IMR-90 (cell line): ENCODE data around the gene DMAC2. TPM values are rescaled to one million over a fixed set of nuclear protein-coding genes. Genes with fewer than 3 reads are reported as not detected.

Experiments used
- ATAC-seq: fragments of 200-7000 bp; cut with Tn5 transposase; 2 replicates; pipeline ENCODE4 v1.9.1; 2020; ENCODE audit warnings: low read depth, mild to moderate bottlenecking, moderate library complexity
- BruUV-seq: library from RNA; stranded (reverse); fragments of 400-500 nt; replicated peaks from 2 replicates; lab custom pipeline; 2021; lab: Mats Ljungman, UMichigan
- CTCF ChIA-PET: fragments of 300-600 bp; formaldehyde crosslinking; extraction: SDS; loops from one replicate; lab custom pipeline; 2021; ENCODE audit warnings: antibody characterized with exemption; lab: Yijun Ruan, JAX
- POLR2A ChIA-PET: fragments of 300-600 bp; sonication (Branson Sonifier 250); formaldehyde crosslinking; loops from one replicate; lab custom pipeline; 2022; ENCODE audit warnings: antibody characterized with exemption; ENCODE audit not compliant: unreplicated experiment; lab: Charles Lee
- DNase-seq: peaks from one replicate; pipeline ENCODE4 v3.0.0; 2013
- H2AFZ ChIP-seq: replicated peaks from 2 replicates; pipeline ENCODE3; 2013; ENCODE audit warnings: low read length, mild to moderate bottlenecking; ENCODE audit not compliant: poor library complexity
- H2AK5ac ChIP-seq: 2 replicates; pipeline ENCODE4 v1.6.1; 2013; ENCODE audit warnings: low read depth, low read length, inconsistent platforms
- H2AK9ac ChIP-seq: replicated peaks from 2 replicates; pipeline ENCODE3; 2013; ENCODE audit warnings: mild to moderate bottlenecking, low read depth, low read length, moderate library complexity; ENCODE audit not compliant: poor library complexity
- H2BK120ac ChIP-seq: 2 replicates; pipeline ENCODE4 v1.6.1; 2013; ENCODE audit warnings: low read depth, low read length, inconsistent platforms
- H2BK15ac ChIP-seq: 3 replicates; pipeline ENCODE4 v1.6.1; 2013; ENCODE audit warnings: low read depth, low read length, inconsistent platforms
- H2BK20ac ChIP-seq: 2 replicates; pipeline ENCODE4 v1.6.1; 2013; ENCODE audit warnings: low read depth, mild to moderate bottlenecking, inconsistent platforms, low read length, moderate library complexity
- H2BK5ac ChIP-seq: 2 replicates; pipeline ENCODE4 v1.6.1; 2013; ENCODE audit warnings: mild to moderate bottlenecking, low read depth, low read length, inconsistent platforms; ENCODE audit not compliant: poor library complexity, severe bottlenecking
- H3K14ac ChIP-seq: replicated peaks from 2 replicates; pipeline ENCODE4 v1.6.1; 2013; ENCODE audit warnings: low read depth, low read length, inconsistent platforms
- H3K18ac ChIP-seq: 2 replicates; pipeline ENCODE4 v1.6.1; 2013; ENCODE audit warnings: low read depth, low read length, control low read depth
- H3K23ac ChIP-seq: 2 replicates; pipeline ENCODE4 v1.6.1; 2013; ENCODE audit warnings: low read depth, low read length, inconsistent platforms
- H3K27ac ChIP-seq: 2 replicates; pipeline ENCODE4 v1.5.1; 2013; ENCODE audit warnings: mild to moderate bottlenecking, control low read depth, low read length; ENCODE audit not compliant: insufficient read depth
- H3K27me3 ChIP-seq: 2 replicates; pipeline ENCODE4 v1.6.1; 2013; ENCODE audit warnings: low read length; ENCODE audit not compliant: control insufficient read depth, insufficient read depth
- H3K36me3 ChIP-seq: 2 replicates; pipeline ENCODE4 v1.6.1; 2013; ENCODE audit warnings: low read length, mixed read lengths; ENCODE audit not compliant: control insufficient read depth, insufficient read depth
- H3K4ac ChIP-seq: 2 replicates; pipeline ENCODE4 v1.6.1; 2013; ENCODE audit warnings: low read depth, low read length, inconsistent platforms
- H3K4me1 ChIP-seq: 2 replicates; pipeline ENCODE4 v1.6.1; 2013; ENCODE audit warnings: low read length, mixed read lengths; ENCODE audit not compliant: control insufficient read depth, insufficient read depth
- H3K4me2 ChIP-seq: 2 replicates; pipeline ENCODE4 v1.6.1; 2013; ENCODE audit warnings: low read depth, mild to moderate bottlenecking, control low read depth, low read length, moderate library complexity
- H3K4me3 ChIP-seq: 2 replicates; pipeline ENCODE4 v1.5.1; 2013; ENCODE audit warnings: low read depth, mild to moderate bottlenecking, control low read depth, low read length, moderate library complexity; ENCODE audit not compliant: insufficient read depth
- H3K56ac ChIP-seq: 2 replicates; pipeline ENCODE4 v1.6.1; 2013; ENCODE audit warnings: low read length, inconsistent platforms; ENCODE audit not compliant: insufficient read depth; ENCODE audit errors: extremely low read depth
- H3K79me1 ChIP-seq, 2 experiments: 2 replicates each; pipeline ENCODE4 v1.6.1; 2013; ENCODE audit warnings: low read length in 2 of 2, inconsistent platforms in 1 of 2, low read depth in 1 of 2
- H3K9ac ChIP-seq: 2 replicates; pipeline ENCODE4 v1.6.1; 2013; ENCODE audit warnings: low read depth, low read length, control low read depth
- H3K9me1 ChIP-seq: 2 replicates; pipeline ENCODE4 v1.6.1; 2013; ENCODE audit warnings: low read length, inconsistent platforms; ENCODE audit not compliant: insufficient read depth
- H3K9me3 ChIP-seq: 2 replicates; pipeline ENCODE4 v1.6.1; 2013; ENCODE audit warnings: low read length; ENCODE audit not compliant: control insufficient read depth, insufficient read depth
- H4K20me1 ChIP-seq: 2 replicates; pipeline ENCODE4 v1.6.1; 2013; ENCODE audit warnings: low read length, inconsistent platforms; ENCODE audit not compliant: insufficient read depth
- H4K5ac ChIP-seq: 2 replicates; pipeline ENCODE4 v1.6.1; 2013; ENCODE audit warnings: mild to moderate bottlenecking, low read depth, low read length, control low read depth
- H4K8ac ChIP-seq, 2 experiments: 2 replicates each; pipeline ENCODE4 v1.6.1; 2013; ENCODE audit warnings: low read depth in 2 of 2, low read length in 2 of 2, control low read depth in 1 of 2, inconsistent platforms in 1 of 2
- H4K91ac ChIP-seq: 2 replicates; pipeline ENCODE4 v1.6.1; 2013; ENCODE audit warnings: low read depth, low read length, inconsistent platforms; ENCODE audit not compliant: insufficient read depth
- POLR2A ChIP-seq: IDR thresholded peaks from 2 replicates; pipeline ENCODE4 v1.6.1; 2012; ENCODE audit warnings: mild to moderate bottlenecking, low read depth, low read length
- USF2 ChIP-seq: fragments of 150-350 bp; IDR thresholded peaks from 2 replicates; pipeline ENCODE4 v1.6.1; 2017; ENCODE audit warnings: mild to moderate bottlenecking, antibody characterized with exemption, low read length, low read depth
- WGBS, 2 experiments: methylation state at CpG; one replicate each; pipeline versions ENCODE4 v1.1.5 to v1.1.7; 2013; ENCODE audit warnings: missing lambda C conversion rate in 2 of 2; ENCODE audit not compliant: insufficient read length in 1 of 2; ENCODE audit errors: extremely low coverage in 2 of 2; 5-methylcytosine and 5-hydroxymethylcytosine counted together
- dilution Hi-C: fragments of 300-500 bp; cut with HindIII; formaldehyde crosslinking; loops from one replicate; pipeline ENCODE4 v1.14.3; 2018; ENCODE audit warnings: low sequenced_read_pairs; ENCODE audit not compliant: unreplicated experiment
- in situ Hi-C: fragments of 300-500 bp; cut with MboI; formaldehyde crosslinking; loops from 3 replicates; pipeline ENCODE4 v1.14.3; 2019; ENCODE audit warnings: low sequenced_read_pairs, inconsistent platforms, mixed read lengths
- intact Hi-C: fragments of 100-400 bp; cut with micrococcal nuclease; formaldehyde crosslinking; loops from 2 replicates; pipeline ENCODE4 v1.10.0; 2022
- polyA plus RNA-seq, 3 experiments: library from polyadenylated mRNA; depleted of rRNA; stranded (reverse); fragments of >200 nt; gene quantifications; 2 replicates each; pipeline ENCODE4 v1.2.3, GENCODE V29; 2012; ENCODE audit warnings: low replicate concordance in 1 of 3
- total RNA-seq: library from RNA; depleted of rRNA; stranded (reverse); fragments of >200 nt; gene quantifications from 2 replicates; pipeline ENCODE4 v1.2.3, GENCODE V29; 2012

DMAC2 gene
- total and polyA plus RNA-seq, 2 of the 4 experiments (the other 2 are of a cell fraction): 52.5 to 72.2 TPM

GRCh38 chr19:41421973-41422372 is 17.7 kb downstream of the DMAC2 start:
- POLR2A ChIA-PET: no interaction called here
- H2BK120ac ChIP-seq: no peak overlapping the region
- DNase-seq: no peak
- H3K4me1 ChIP-seq: peaks cover 4% of the 10 kb centered on the region; the same call in 1 of the 2 replicates
- no peak overlapping the region for H3K9ac ChIP-seq
- no peak overlapping the region for H3K23ac ChIP-seq
- no peak overlapping the region for H2AK5ac ChIP-seq
- no peak overlapping the region for H2BK15ac ChIP-seq
- no peaks in the 10 kb centered on the region for H3K79me1 ChIP-seq
- no peak overlapping the region for H4K8ac ChIP-seq
- H2BK5ac ChIP-seq: no peak overlapping the region
- CTCF ChIA-PET: no interaction called here
- no peak overlapping the region for H4K91ac ChIP-seq
- no peak overlapping the region for H2AFZ ChIP-seq
- no peak for TF ChIP-seq POLR2A
- TF ChIP-seq USF2: no peak
- ATAC-seq: no peak
- H3K27me3 ChIP-seq: no peaks in the 10 kb centered on the region
- in situ Hi-C loops: no loop called here
- H2AK9ac ChIP-seq: no peak overlapping the region
- no peak overlapping the region for H3K4me3 ChIP-seq
- WGBS, 2 experiments: 97% methylated on average over 13 of the region's 20 CpGs; no CpG with 5 or more reads in 1 of the 2 experiments
- H3K4me2 ChIP-seq: no peak overlapping the region
- no peak overlapping the region for H4K5ac ChIP-seq
- H4K20me1 ChIP-seq: no peaks in the 10 kb centered on the region
- H3K14ac ChIP-seq: no peak overlapping the region
- no peak overlapping the region for H3K27ac ChIP-seq
- H3K9me1 ChIP-seq: no peaks in the 10 kb centered on the region; the same call in 1 of the 2 replicates
- no peaks in the 10 kb centered on the region for H3K9me3 ChIP-seq
- H3K18ac ChIP-seq: no peak overlapping the region
- no peak overlapping the region for H2BK20ac ChIP-seq
- H3K4ac ChIP-seq: no peak overlapping the region
- intact Hi-C loops: loop anchor here (10.0 kb wide), 1 partner anchor 217 kb away; no protein-coding TSS in a partner anchor
- H3K56ac ChIP-seq: no peak overlapping the region
- no TSS peak for BruUV-seq
- dilution Hi-C loops: no loop called here
- peaks cover 50% of the 10 kb centered on the region for H3K36me3 ChIP-seq
